Gastroesophageal sphincter (tissue), 4 donors: ENCODE data around the gene TMEM176B. TPM values are rescaled to one million over a fixed set of nuclear protein-coding genes. Genes with fewer than 3 reads are reported as not detected.

Source experiments
- ATAC-seq: fragments of 150-250 bp; one replicate; pipeline ENCODE4 v1.9.1; 2016; ENCODE audit warnings: mild to moderate bottlenecking, moderate library complexity
- H3K27ac ChIP-seq, 4 donors: fragments of 200-600 bp; sonication (generic) in 3 of 4; 1 replicate in 3 of 4; 2 replicates in 1 of 4; pipeline ENCODE4 v1.5.1; 2016 to 2019
- H3K27me3 ChIP-seq: fragments of 200-600 bp; sonication (generic); one replicate; pipeline ENCODE4 v1.5.1; 2019
- H3K36me3 ChIP-seq, 2 donors: fragments of 200-600 bp; sonication (generic); one replicate each; pipeline ENCODE4 v1.5.1; 2019; ENCODE audit warnings: control low read depth in 1 of 2
- H3K4me1 ChIP-seq, 3 donors: fragments of 200-600 bp; sonication (generic); 1 replicate in 2 of 3; 2 replicates in 1 of 3; pipeline ENCODE4 v1.5.1; 2016 to 2019; ENCODE audit warnings: control low read depth in 2 of 3
- H3K4me3 ChIP-seq, 2 donors: fragments of 200-600 bp; sonication (generic); one replicate each; pipeline ENCODE4 v1.5.1; 2019; ENCODE audit warnings: mild to moderate bottlenecking in 1 of 2, moderate library complexity in 1 of 2
- H3K9me3 ChIP-seq, 3 donors: fragments of 200-600 bp; sonication (generic); one replicate each; pipeline ENCODE4 v1.5.1; 2017 to 2019; ENCODE audit warnings: control low read depth in 2 of 3
- EP300 ChIP-seq: sonication (generic); formaldehyde crosslinking; IDR thresholded peaks from one replicate; pipeline ENCODE4 v1.6.1; 2017; ENCODE audit warnings: antibody characterized with exemption, mild to moderate bottlenecking
- POLR2A ChIP-seq, 2 donors: fragments of 450-650 bp; IDR thresholded peaks; one replicate each; pipeline ENCODE4 v1.6.1; 2017; ENCODE audit warnings: antibody characterized with exemption in 2 of 2, mild to moderate bottlenecking in 2 of 2, moderate library complexity in 1 of 2
- POLR2AphosphoS5 ChIP-seq: sonication (generic); formaldehyde crosslinking; IDR thresholded peaks from one replicate; pipeline ENCODE4 v1.6.1; 2017; ENCODE audit warnings: antibody characterized with exemption
- WGBS, 2 donors: methylation state at CpG; one replicate each; pipeline ENCODE4 v1.1.5; 2018; ENCODE audit warnings: low coverage in 1 of 2; 5-methylcytosine and 5-hydroxymethylcytosine counted together
- total RNA-seq, 4 donors: library from RNA; depleted of rRNA; stranded (reverse); fragments of >200 nt; gene quantifications; one replicate each; pipeline ENCODE4 v1.1.0, GENCODE V29; 2016
- TF ChIP-seq, protein P1 (sequence below), 4 experiments: fragments of 200-600 bp in 2 of 4; fragments of 450-650 bp in 2 of 4; sonication (generic) in 1 of 4; IDR thresholded peaks; one replicate each; pipeline ENCODE4 v1.5.1; 2017 to 2019; ENCODE audit warnings: antibody characterized with exemption in 4 of 4, mild to moderate bottlenecking in 2 of 4, moderate library complexity in 2 of 4

The TMEM176B gene
- total RNA-seq, 4 donors from 2014 or later: 18.2 to 69.3 (median 52.6) TPM

DNA sequence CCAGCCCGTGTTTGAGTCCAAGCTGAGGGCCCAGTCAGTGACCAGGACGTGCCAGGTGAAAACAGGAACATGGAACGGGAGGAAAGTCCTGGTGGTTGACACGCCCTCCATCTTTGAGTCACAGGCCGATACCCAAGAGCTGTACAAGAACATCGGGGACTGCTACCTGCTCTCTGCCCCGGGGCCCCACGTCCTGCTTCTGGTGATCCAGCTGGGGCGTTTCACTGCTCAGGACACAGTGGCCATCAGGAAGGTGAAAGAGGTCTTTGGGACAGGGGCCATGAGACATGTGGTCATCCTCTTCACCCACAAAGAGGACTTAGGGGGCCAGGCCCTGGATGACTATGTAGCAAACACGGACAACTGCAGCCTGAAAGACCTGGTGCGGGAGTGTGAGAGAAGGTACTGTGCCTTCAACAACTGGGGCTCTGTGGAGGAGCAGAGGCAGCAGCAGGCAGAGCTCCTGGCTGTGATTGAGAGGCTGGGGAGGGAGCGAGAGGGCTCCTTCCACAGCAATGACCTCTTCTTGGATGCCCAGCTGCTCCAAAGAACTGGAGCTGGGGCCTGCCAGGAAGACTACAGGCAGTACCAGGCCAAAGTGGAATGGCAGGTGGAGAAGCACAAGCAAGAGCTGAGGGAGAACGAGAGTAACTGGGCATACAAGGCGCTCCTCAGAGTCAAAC, 57.7 kb downstream of the TMEM176B start:
- H3K36me3 ChIP-seq: peaks cover 0 to 18% of the 10 kb centered on the region in 2 donors
- peaks cover 0 to 51% (median 5%) of the 10 kb centered on the region in 3 donors for H3K4me1 ChIP-seq
- ATAC-seq: no peak
- H3K9me3 ChIP-seq: no peaks in the 10 kb centered on the region
- peak overlapping the region in 1 of 4 donors; percentile 31 for H3K27ac ChIP-seq
- WGBS, 2 donors: 95 to 97% methylated on average over 7 of the region's 14 CpGs
- TF ChIP-seq POLR2AphosphoS5: no peak
- TF ChIP-seq POLR2A (IDR thresholded peaks at IDR 0.05): no peak
- no peak for TF ChIP-seq EP300
- TF ChIP-seq, protein P1, sequence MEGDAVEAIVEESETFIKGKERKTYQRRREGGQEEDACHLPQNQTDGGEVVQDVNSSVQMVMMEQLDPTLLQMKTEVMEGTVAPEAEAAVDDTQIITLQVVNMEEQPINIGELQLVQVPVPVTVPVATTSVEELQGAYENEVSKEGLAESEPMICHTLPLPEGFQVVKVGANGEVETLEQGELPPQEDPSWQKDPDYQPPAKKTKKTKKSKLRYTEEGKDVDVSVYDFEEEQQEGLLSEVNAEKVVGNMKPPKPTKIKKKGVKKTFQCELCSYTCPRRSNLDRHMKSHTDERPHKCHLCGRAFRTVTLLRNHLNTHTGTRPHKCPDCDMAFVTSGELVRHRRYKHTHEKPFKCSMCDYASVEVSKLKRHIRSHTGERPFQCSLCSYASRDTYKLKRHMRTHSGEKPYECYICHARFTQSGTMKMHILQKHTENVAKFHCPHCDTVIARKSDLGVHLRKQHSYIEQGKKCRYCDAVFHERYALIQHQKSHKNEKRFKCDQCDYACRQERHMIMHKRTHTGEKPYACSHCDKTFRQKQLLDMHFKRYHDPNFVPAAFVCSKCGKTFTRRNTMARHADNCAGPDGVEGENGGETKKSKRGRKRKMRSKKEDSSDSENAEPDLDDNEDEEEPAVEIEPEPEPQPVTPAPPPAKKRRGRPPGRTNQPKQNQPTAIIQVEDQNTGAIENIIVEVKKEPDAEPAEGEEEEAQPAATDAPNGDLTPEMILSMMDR (IDR thresholded peaks at IDR 0.05): no peak
- no peak overlapping the region for H3K4me3 ChIP-seq
- no peaks in the 10 kb centered on the region for H3K27me3 ChIP-seq

Other genes starting within 250 kb of the TMEM176B start
- gene GIMAP4, start 233.0 kb downstream of the TMEM176B start, total RNA-seq: 10 to 100 TPM in 3 of 4 donors, 1 to 10 TPM in 1; 6.7 to 42.1 (median 26.1) TPM
- gene GIMAP6, start 168.0 kb downstream of the TMEM176B start, total RNA-seq: 10 to 100 TPM; 15.7 to 45.4 (median 34.4) TPM
- gene GIMAP2, start 114.7 kb downstream of the TMEM176B start, total RNA-seq: 10 to 100 TPM in 2 of 4 donors, 1 to 10 TPM in 2; 3.3 to 14.9 (median 9.7) TPM
- 10 to 100 TPM in 1 of 4 donors, 1 to 10 TPM in 3; 4.2 to 14.3 (median 7.9) TPM for gene GIMAP1, start 83.8 kb downstream of the TMEM176B start, total RNA-seq
- gene GIMAP5, start 62.9 kb downstream of the TMEM176B start, total RNA-seq: 10 to 100 TPM; 16.8 to 43.3 (median 32.5) TPM
- gene TMEM176A, start 405 bp upstream of the TMEM176B start, total RNA-seq: 10 to 100 TPM in 3 of 4 donors, 1 to 10 TPM in 1; 6.5 to 42.4 (median 28.7) TPM
- gene AOC1, start 52.2 kb upstream of the TMEM176B start, total RNA-seq: under 1 TPM in 2 of 4 donors, not detected in 2; 0.69 TPM
- gene KCNH2, start 178.0 kb upstream of the TMEM176B start, total RNA-seq: 10 to 100 TPM; 26.6 to 63.8 (median 36.3) TPM
- gene NOS3, start 190.7 kb upstream of the TMEM176B start, total RNA-seq: 10 to 100 TPM in 2 of 4 donors, 1 to 10 TPM in 2; 6.8 to 29.4 (median 13.5) TPM
- under 1 TPM in 2 of 4 donors, not detected in 2; 0.15 to 0.31 TPM for gene ATG9B, start 224.1 kb upstream of the TMEM176B start, total RNA-seq
- gene ABCB8, start 228.1 kb upstream of the TMEM176B start, total RNA-seq: 10 to 100 TPM; 13.2 to 33.0 (median 18.8) TPM
- gene ASIC3, start 248.2 kb upstream of the TMEM176B start, total RNA-seq: 1 to 10 TPM in 3 of 4 donors, not detected in 1; 1.7 to 3.1 (median 2.1) TPM